H1 (cell line): Measurements from ENCODE around the gene PLPPR3. TPM values are rescaled to one million over a fixed set of nuclear protein-coding genes. Genes with fewer than 3 reads are reported as not detected.

Experiments used
- CTCF ChIA-PET: fragments of 300-600 bp; sonication (Branson Sonifier 250); formaldehyde crosslinking; loops from one replicate; lab custom pipeline; 2021; ENCODE audit not compliant: partially characterized antibody; lab: Charles Lee
- POLR2A ChIA-PET: fragments of 300-600 bp; sonication (Branson Sonifier 250); formaldehyde crosslinking; loops from one replicate; lab custom pipeline; 2021; ENCODE audit warnings: inconsistent platforms; ENCODE audit not compliant: partially characterized antibody; lab: Charles Lee
- DNase-seq, 2 experiments: peaks; one replicate each; pipeline versions ENCODE4 v3.0.0 to v3.0.0-alpha.2; 2010 to 2022; ENCODE audit warnings: low spot score in 2 of 2, low read depth in 1 of 2, mixed read lengths in 1 of 2
- FAIRE-seq: peaks from 2 replicates; lab custom pipeline; 2011; peaks lifted over from hg19 to GRCh38; lab: Jason Lieb, UNC
- H2AFZ ChIP-seq: 2 replicates; pipeline ENCODE4 v1.8.1; 2012; ENCODE audit warnings: low read length, inconsistent platforms
- H2AK5ac ChIP-seq: 2 replicates; pipeline ENCODE4 v1.6.1; 2013; ENCODE audit warnings: low read depth, low read length
- H2BK120ac ChIP-seq: replicated peaks from 2 replicates; pipeline ENCODE3; 2013; ENCODE audit warnings: low read depth, low read length, inconsistent platforms
- H2BK12ac ChIP-seq: 2 replicates; pipeline ENCODE4 v1.6.1; 2013; ENCODE audit warnings: low read depth, low read length
- H2BK15ac ChIP-seq: 2 replicates; pipeline ENCODE4 v1.6.1; 2013; ENCODE audit warnings: low read length
- H2BK20ac ChIP-seq: 2 replicates; pipeline ENCODE4 v1.6.1; 2013; ENCODE audit warnings: low read length
- H2BK5ac ChIP-seq: 2 replicates; pipeline ENCODE4 v1.6.1; 2013; ENCODE audit warnings: low read depth, low read length
- H3K14ac ChIP-seq: 2 replicates; pipeline ENCODE4 v1.6.1; 2013; ENCODE audit warnings: inconsistent platforms; ENCODE audit not compliant: insufficient read length
- H3K18ac ChIP-seq: 2 replicates; pipeline ENCODE4 v1.6.1; 2013; ENCODE audit warnings: low read length; ENCODE audit errors: extremely low read depth
- H3K23ac ChIP-seq: 2 replicates; pipeline ENCODE4 v1.6.1; 2013; ENCODE audit warnings: inconsistent platforms; ENCODE audit not compliant: insufficient read length
- H3K23me2 ChIP-seq: 2 replicates; pipeline ENCODE4 v1.6.1; 2013; ENCODE audit warnings: low read depth, low read length
- H3K27ac ChIP-seq: 2 replicates; pipeline ENCODE4 v1.6.1; 2011; ENCODE audit warnings: low read depth, low read length, inconsistent platforms
- H3K27me3 ChIP-seq, 4 experiments: replicated peaks in 1 of 4; 1 replicate in 1 of 4; 2 replicates in 3 of 4; pipeline versions ENCODE4 v1.6.1 to v1.8.1; 2011 to 2013; ENCODE audit warnings: low read length in 3 of 4, mild to moderate bottlenecking in 3 of 4, inconsistent platforms in 2 of 4, mixed read lengths in 2 of 4, moderate library complexity in 1 of 4; ENCODE audit not compliant: control insufficient read depth in 3 of 4, insufficient read depth in 3 of 4; ENCODE audit errors: extremely low read depth in 1 of 4
- H3K36me3 ChIP-seq, 4 experiments: 2 replicates each; pipeline versions ENCODE4 v1.6.1 to v1.8.1; 2011 to 2013; ENCODE audit warnings: mild to moderate bottlenecking in 4 of 4, low read length in 3 of 4, moderate library complexity in 2 of 4, control low read depth in 1 of 4, inconsistent platforms in 1 of 4; ENCODE audit not compliant: insufficient read depth in 4 of 4, control insufficient read depth in 2 of 4
- H3K4ac ChIP-seq: replicated peaks from 2 replicates; pipeline ENCODE3; 2013; ENCODE audit warnings: low read length, low read depth, mixed read lengths, inconsistent platforms; ENCODE audit not compliant: insufficient read length
- H3K4me1 ChIP-seq, 4 experiments: replicated peaks in 1 of 4; 1 replicate in 1 of 4; 2 replicates in 3 of 4; pipeline versions ENCODE4 v1.6.1 to v1.8.1; 2011 to 2013; ENCODE audit warnings: low read length in 3 of 4, inconsistent platforms in 2 of 4, mixed read lengths in 1 of 4; ENCODE audit not compliant: insufficient read depth in 4 of 4, control insufficient read depth in 3 of 4
- H3K4me2 ChIP-seq, 2 experiments: 2 replicates each; pipeline versions ENCODE4 v1.6.1 to v1.8.1; 2011 to 2013; ENCODE audit warnings: low read depth in 2 of 2, low read length in 2 of 2, control low read depth in 1 of 2, inconsistent platforms in 1 of 2, mild to moderate bottlenecking in 1 of 2; ENCODE audit not compliant: insufficient read depth in 1 of 2
- H3K4me3 ChIP-seq, 4 experiments: fragments of 200-600, 300-600 bp in 1 of 4; sonication (generic), shearing (Covaris generic), sonication (Bioruptor Twin) in 1 of 4; 2 replicates each; pipeline versions ENCODE4 v1.5.1 to v1.8.1; 2011 to 2016; ENCODE audit warnings: low read length in 4 of 4, low read depth in 3 of 4, control low read depth in 2 of 4, inconsistent platforms in 2 of 4, mild to moderate bottlenecking in 2 of 4, mixed read lengths in 1 of 4, moderate library complexity in 1 of 4; ENCODE audit not compliant: insufficient read depth in 2 of 4; ENCODE audit errors: extremely low read depth in 1 of 4
- H3K56ac ChIP-seq: replicated peaks from 2 replicates; pipeline ENCODE3; 2013; ENCODE audit warnings: low read depth, mild to moderate bottlenecking, mixed read lengths, low read length, inconsistent platforms; ENCODE audit not compliant: insufficient read length
- H3K79me1 ChIP-seq: 2 replicates; pipeline ENCODE4 v1.6.1; 2013; ENCODE audit warnings: low read depth, low read length, control low read depth
- H3K79me2 ChIP-seq, 2 experiments: 2 replicates each; pipeline versions ENCODE4 v1.6.1 to v1.8.1; 2012 to 2013; ENCODE audit warnings: low read length in 2 of 2, mild to moderate bottlenecking in 2 of 2, inconsistent platforms in 1 of 2; ENCODE audit not compliant: insufficient read depth in 2 of 2, control insufficient read depth in 1 of 2
- H3K9ac ChIP-seq, 4 experiments: replicated peaks in 1 of 4; 1 replicate in 1 of 4; 2 replicates in 3 of 4; pipeline versions ENCODE4 v1.6.1 to v1.8.1; 2011 to 2013; ENCODE audit warnings: low read depth in 3 of 4, low read length in 3 of 4, control low read depth in 2 of 4, mild to moderate bottlenecking in 2 of 4, moderate library complexity in 2 of 4, inconsistent platforms in 1 of 4; ENCODE audit errors: extremely low read depth in 1 of 4
- H3K9me3 ChIP-seq, 2 experiments: 2 replicates each; pipeline versions ENCODE4 v1.6.1 to v1.8.1; 2012 to 2013; ENCODE audit warnings: mild to moderate bottlenecking in 2 of 2, moderate library complexity in 2 of 2, control low read depth in 1 of 2, inconsistent platforms in 1 of 2, low read depth in 1 of 2, low read length in 1 of 2, mixed read lengths in 1 of 2; ENCODE audit not compliant: insufficient read depth in 2 of 2
- H4K20me1 ChIP-seq, 2 experiments: replicated peaks in 1 of 2; 2 replicates each; pipeline versions ENCODE3 to v1.8.1; 2011 to 2013; ENCODE audit warnings: inconsistent platforms in 2 of 2, low read length in 2 of 2, mild to moderate bottlenecking in 1 of 2; ENCODE audit not compliant: insufficient read depth in 2 of 2, control insufficient read depth in 1 of 2
- H4K5ac ChIP-seq: 2 replicates; pipeline ENCODE4 v1.6.1; 2013; ENCODE audit warnings: low read length, low read depth, mixed read lengths, inconsistent platforms; ENCODE audit not compliant: insufficient read length
- H4K8ac ChIP-seq: 2 replicates; pipeline ENCODE4 v1.8.0; 2013; ENCODE audit warnings: mild to moderate bottlenecking, moderate library complexity, low read length, inconsistent platforms; ENCODE audit not compliant: insufficient read depth; ENCODE audit errors: extremely low read depth
- H4K91ac ChIP-seq: replicated peaks from 2 replicates; pipeline ENCODE3; 2013; ENCODE audit warnings: low read length, mixed read lengths, inconsistent platforms; ENCODE audit not compliant: insufficient read length
- ATF3 ChIP-seq: IDR thresholded peaks from 2 replicates; pipeline ENCODE4 v1.6.1; 2011; ENCODE audit warnings: low read depth, mild to moderate bottlenecking, low read length; ENCODE audit not compliant: insufficient read depth
- RNF2 ChIP-seq: fragments of 200-900, 300-1000 bp; sonication (generic); IDR thresholded peaks from 2 replicates; pipeline ENCODE4 v1.7.1; 2016; ENCODE audit warnings: borderline replicate concordance, low read depth, mild to moderate bottlenecking, antibody characterized with exemption, low read length; ENCODE audit not compliant: poor library complexity, severe bottlenecking; ENCODE audit errors: missing control alignments
- SP2 ChIP-seq: IDR thresholded peaks from 2 replicates; pipeline ENCODE4 v1.6.1; 2012; ENCODE audit warnings: mild to moderate bottlenecking, low read length, inconsistent platforms
- WGBS, 2 experiments: shearing (Covaris generic) in 1 of 2; methylation state at CpG; one replicate each; pipeline versions ENCODE4 v1.1.6 to v1.1.7; 2013 to 2015; ENCODE audit warnings: low lambda C conversion rate in 2 of 2, mixed read lengths in 2 of 2, inconsistent platforms in 1 of 2, low coverage in 1 of 2, missing lambda C conversion rate in 1 of 2; ENCODE audit not compliant: insufficient replicate concordance in 2 of 2, insufficient coverage in 1 of 2, insufficient read length in 1 of 2; ENCODE audit errors: extremely low coverage in 1 of 2, missing lambda C conversion rate in 1 of 2; 5-methylcytosine and 5-hydroxymethylcytosine counted together
- polyA plus RNA-seq, 7 experiments: library from polyadenylated mRNA; depleted of rRNA in 3 of 7; stranded (reverse) in 5 of 7; unstranded in 2 of 7; fragments of >200 nt in 5 of 7; fragments of 200-250 nt in 2 of 7; gene quantifications; 1 replicate in 5 of 7; 2 replicates in 1 of 7; 4 replicates in 1 of 7; pipeline versions ENCODE4 v1.2.1 to v1.2.3, GENCODE V29; 2011 to 2013; ENCODE audit warnings: missing spikeins in 2 of 7, mixed read lengths in 2 of 7
- total RNA-seq: library from RNA; stranded (reverse); fragmentation: NEBNext Ultra II Directional; extraction: Animal tissue kit (Norgen Biotek cat#: 25700); gene quantifications from 2 replicates; pipeline ENCODE4 v1.2.1, GENCODE V29; 2021

Gene PLPPR3
- total and polyA plus RNA-seq, 2 of the 8 experiments (the other 6 are each of a cell fraction or from before 2014, with no cell fraction given): 71.7 to 76.4 TPM

- H2BK20ac ChIP-seq: no peak overlapping the region
- H2AK5ac ChIP-seq: no peak overlapping the region
- H2AFZ ChIP-seq: no peak overlapping the region
- H2BK12ac ChIP-seq: peak overlapping the region; percentile 92; the same call in 1 of the 2 replicates
- DNase-seq (no peak), FAIRE-seq (no peak)
- H3K79me2 ChIP-seq: no peaks in the 10 kb centered on the region
- H4K8ac ChIP-seq: peak overlapping the region; percentile 93; the same call in 1 of the 2 replicates
- no peak overlapping the region for H3K9ac ChIP-seq
- H3K4me1 ChIP-seq: peaks cover 0 to 5% (median 3%) of the 10 kb centered on the region in 4 experiments; a peak in 6 of 7 replicates
- no peak overlapping the region for H2BK120ac ChIP-seq
- no peaks in the 10 kb centered on the region for H3K79me1 ChIP-seq
- ChIA-PET CTCF (interaction anchor here (0.7 kb wide), 1 partner anchor 91 kb away, joined by 3 read pairs; no protein-coding TSS in a partner anchor), POLR2A (interaction anchor here (1.3 to 1.7 kb wide), 2 partner anchors 58 to 123 kb away, joined by 5 read pairs; partner anchors contain the start of gene WDR18)
- peaks cover 0 to 8% of the 10 kb centered on the region in 2 experiments for H4K20me1 ChIP-seq
- no peak overlapping the region for H3K4ac ChIP-seq
- H3K27ac ChIP-seq: no peak overlapping the region
- H3K9me3 ChIP-seq: no peaks in the 10 kb centered on the region
- no peak overlapping the region for H3K56ac ChIP-seq
- H2BK5ac ChIP-seq: peak overlapping the region; percentile 77; the same call in 1 of the 2 replicates
- 21% methylated on average over 5 of the region's 35 CpGs; no CpG with 5 or more reads in 1 of the 2 experiments for WGBS, 2 experiments
- H3K27me3 ChIP-seq: peaks cover 9 to 25% (median 13%) of the 10 kb centered on the region in 4 experiments
- no peak overlapping the region; the same call in 1 of the 2 replicates for H2BK15ac ChIP-seq
- peaks cover 10% of the 10 kb centered on the region; the same call in 1 of the 2 replicates for H3K23me2 ChIP-seq
- peak overlapping the region; percentile 52 for H4K5ac ChIP-seq
- H3K18ac ChIP-seq: no peak overlapping the region; the same call in 1 of the 2 replicates
- H3K4me3 ChIP-seq: peak overlapping the region in 2 of 4 experiments; percentile 8 to 44; a peak in 3 of 8 replicates
- no peaks in the 10 kb centered on the region for H3K36me3 ChIP-seq
- TF ChIP-seq SP2 (no peak), ATF3 (no peak), RNF2 (peak; percentile 66)
- TF ChIP-seq, all 59 proteins: peak for 1
- H3K23ac ChIP-seq: no peak overlapping the region
- peak overlapping the region; percentile 55 to 62 for H3K4me2 ChIP-seq
- no peak overlapping the region for H3K14ac ChIP-seq
- H4K91ac ChIP-seq: peak overlapping the region; percentile 80
Measured at GRCh38 chr19:861141-861755, 39.5 kb upstream of the PLPPR3 start.
